GM23338 (cell line): ENCODE measurements around the gene B3GAT3.

Source experiments
- CREB1 ChIP-seq: fragments of 250-450 bp; sonication (Bioruptor Pico); IDR thresholded peaks from 2 replicates; pipeline ENCODE4 v1.5.0; 2020; ENCODE audit warnings: low read depth, mild to moderate bottlenecking, moderate library complexity
- CTCF ChIP-seq, 2 experiments: fragments of 200-600 bp in 1 of 2; sonication (generic) in 1 of 2; conservative IDR thresholded peaks; 2 replicates each; pipeline versions ENCODE4 v1.5.1 to v1.6.1; 2016 to 2017; ENCODE audit warnings: antibody characterized with exemption in 2 of 2, low read depth in 2 of 2, mild to moderate bottlenecking in 2 of 2, moderate library complexity in 1 of 2
- EZH2 ChIP-seq: fragments of 200-600 bp; sonication (generic); IDR thresholded peaks from one replicate; pipeline ENCODE4 v1.8.0; 2017; ENCODE audit warnings: antibody characterized with exemption, mild to moderate bottlenecking, low read depth; ENCODE audit not compliant: unreplicated experiment
- EZH2phosphoT487 ChIP-seq: fragments of 200-600 bp; sonication (generic); IDR thresholded peaks from one replicate; pipeline ENCODE4 v1.8.1; 2018; ENCODE audit warnings: antibody characterized with exemption; ENCODE audit not compliant: unreplicated experiment

GRCh38 chr11:62601122-62601371 lies 20.7 kb downstream of the B3GAT3 start:
- TF ChIP-seq EZH2 (no peak), CTCF (conservative IDR thresholded peaks at IDR 0.05; ENCODE audit: low read depth in 2 of 2) (no peak), CREB1 (CRISPR knock-in tag) (no peak), EZH2phosphoT487 (no peak)
